Suprapubic skin (tissue), 4 donors: ENCODE measurements around the gene COL26A1.

Experiments used
- POLR2A ChIP-seq, 2 donors: fragments of 450-650 bp; IDR thresholded peaks; one replicate each; pipeline ENCODE4 v1.6.1; 2017; ENCODE audit warnings: antibody characterized with exemption in 2 of 2, mild to moderate bottlenecking in 2 of 2, moderate library complexity in 2 of 2
- POLR2AphosphoS5 ChIP-seq, 3 donors: sonication (generic); formaldehyde crosslinking; IDR thresholded peaks; one replicate each; pipeline ENCODE4 v1.6.1; 2017; ENCODE audit warnings: antibody characterized with exemption in 3 of 3
- TF ChIP-seq, protein P1 (sequence below), 2 donors: fragments of 200-600 bp in 1 of 2; fragments of 450-650 bp in 1 of 2; sonication (generic) in 1 of 2; IDR thresholded peaks; one replicate each; pipeline ENCODE4 v1.5.1; 2016 to 2019; ENCODE audit warnings: antibody characterized with exemption in 2 of 2, mild to moderate bottlenecking in 1 of 2, moderate library complexity in 1 of 2

GRCh38 chr7:101376601-101377000 is 13.9 kb downstream of the COL26A1 start:
- TF ChIP-seq, protein P1, sequence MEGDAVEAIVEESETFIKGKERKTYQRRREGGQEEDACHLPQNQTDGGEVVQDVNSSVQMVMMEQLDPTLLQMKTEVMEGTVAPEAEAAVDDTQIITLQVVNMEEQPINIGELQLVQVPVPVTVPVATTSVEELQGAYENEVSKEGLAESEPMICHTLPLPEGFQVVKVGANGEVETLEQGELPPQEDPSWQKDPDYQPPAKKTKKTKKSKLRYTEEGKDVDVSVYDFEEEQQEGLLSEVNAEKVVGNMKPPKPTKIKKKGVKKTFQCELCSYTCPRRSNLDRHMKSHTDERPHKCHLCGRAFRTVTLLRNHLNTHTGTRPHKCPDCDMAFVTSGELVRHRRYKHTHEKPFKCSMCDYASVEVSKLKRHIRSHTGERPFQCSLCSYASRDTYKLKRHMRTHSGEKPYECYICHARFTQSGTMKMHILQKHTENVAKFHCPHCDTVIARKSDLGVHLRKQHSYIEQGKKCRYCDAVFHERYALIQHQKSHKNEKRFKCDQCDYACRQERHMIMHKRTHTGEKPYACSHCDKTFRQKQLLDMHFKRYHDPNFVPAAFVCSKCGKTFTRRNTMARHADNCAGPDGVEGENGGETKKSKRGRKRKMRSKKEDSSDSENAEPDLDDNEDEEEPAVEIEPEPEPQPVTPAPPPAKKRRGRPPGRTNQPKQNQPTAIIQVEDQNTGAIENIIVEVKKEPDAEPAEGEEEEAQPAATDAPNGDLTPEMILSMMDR (IDR thresholded peaks at IDR 0.05): no peak
- TF ChIP-seq POLR2A (IDR thresholded peaks at IDR 0.05) (no peak), POLR2AphosphoS5 (IDR thresholded peaks at IDR 0.05) (no peak)
